H1 (cell line): ENCODE results near the gene OTUB1. TPM values are rescaled to one million over a fixed set of nuclear protein-coding genes. Genes with fewer than 3 reads are reported as not detected.

ENCODE experiments used
- CTCF ChIA-PET: fragments of 300-600 bp; sonication (Branson Sonifier 250); formaldehyde crosslinking; loops from one replicate; lab custom pipeline; 2021; ENCODE audit not compliant: partially characterized antibody; lab: Charles Lee
- POLR2A ChIA-PET: fragments of 300-600 bp; sonication (Branson Sonifier 250); formaldehyde crosslinking; loops from one replicate; lab custom pipeline; 2021; ENCODE audit warnings: inconsistent platforms; ENCODE audit not compliant: partially characterized antibody; lab: Charles Lee
- DNase-seq, 2 experiments: peaks; one replicate each; pipeline versions ENCODE4 v3.0.0 to v3.0.0-alpha.2; 2010 to 2022; ENCODE audit warnings: low spot score in 2 of 2, low read depth in 1 of 2, mixed read lengths in 1 of 2
- FAIRE-seq: peaks from 2 replicates; lab custom pipeline; 2011; peaks lifted over from hg19 to GRCh38; lab: Jason Lieb, UNC
- H2AFZ ChIP-seq: 2 replicates; pipeline ENCODE4 v1.8.1; 2012; ENCODE audit warnings: low read length, inconsistent platforms
- H2AK5ac ChIP-seq: 2 replicates; pipeline ENCODE4 v1.6.1; 2013; ENCODE audit warnings: low read depth, low read length
- H2BK120ac ChIP-seq: replicated peaks from 2 replicates; pipeline ENCODE3; 2013; ENCODE audit warnings: low read depth, low read length, inconsistent platforms
- H2BK12ac ChIP-seq: 2 replicates; pipeline ENCODE4 v1.6.1; 2013; ENCODE audit warnings: low read depth, low read length
- H2BK15ac ChIP-seq: 2 replicates; pipeline ENCODE4 v1.6.1; 2013; ENCODE audit warnings: low read length
- H2BK20ac ChIP-seq: 2 replicates; pipeline ENCODE4 v1.6.1; 2013; ENCODE audit warnings: low read length
- H2BK5ac ChIP-seq: 2 replicates; pipeline ENCODE4 v1.6.1; 2013; ENCODE audit warnings: low read depth, low read length
- H3K14ac ChIP-seq: 2 replicates; pipeline ENCODE4 v1.6.1; 2013; ENCODE audit warnings: inconsistent platforms; ENCODE audit not compliant: insufficient read length
- H3K18ac ChIP-seq: 2 replicates; pipeline ENCODE4 v1.6.1; 2013; ENCODE audit warnings: low read length; ENCODE audit errors: extremely low read depth
- H3K23ac ChIP-seq: 2 replicates; pipeline ENCODE4 v1.6.1; 2013; ENCODE audit warnings: inconsistent platforms; ENCODE audit not compliant: insufficient read length
- H3K23me2 ChIP-seq: 2 replicates; pipeline ENCODE4 v1.6.1; 2013; ENCODE audit warnings: low read depth, low read length
- H3K27ac ChIP-seq: 2 replicates; pipeline ENCODE4 v1.6.1; 2011; ENCODE audit warnings: low read depth, low read length, inconsistent platforms
- H3K27me3 ChIP-seq, 4 experiments: replicated peaks in 1 of 4; 1 replicate in 1 of 4; 2 replicates in 3 of 4; pipeline versions ENCODE4 v1.6.1 to v1.8.1; 2011 to 2013; ENCODE audit warnings: low read length in 3 of 4, mild to moderate bottlenecking in 3 of 4, inconsistent platforms in 2 of 4, mixed read lengths in 2 of 4, moderate library complexity in 1 of 4; ENCODE audit not compliant: control insufficient read depth in 3 of 4, insufficient read depth in 3 of 4; ENCODE audit errors: extremely low read depth in 1 of 4
- H3K36me3 ChIP-seq, 4 experiments: 2 replicates each; pipeline versions ENCODE4 v1.6.1 to v1.8.1; 2011 to 2013; ENCODE audit warnings: mild to moderate bottlenecking in 4 of 4, low read length in 3 of 4, moderate library complexity in 2 of 4, control low read depth in 1 of 4, inconsistent platforms in 1 of 4; ENCODE audit not compliant: insufficient read depth in 4 of 4, control insufficient read depth in 2 of 4
- H3K4ac ChIP-seq: replicated peaks from 2 replicates; pipeline ENCODE3; 2013; ENCODE audit warnings: low read length, low read depth, mixed read lengths, inconsistent platforms; ENCODE audit not compliant: insufficient read length
- H3K4me1 ChIP-seq, 4 experiments: replicated peaks in 1 of 4; 1 replicate in 1 of 4; 2 replicates in 3 of 4; pipeline versions ENCODE4 v1.6.1 to v1.8.1; 2011 to 2013; ENCODE audit warnings: low read length in 3 of 4, inconsistent platforms in 2 of 4, mixed read lengths in 1 of 4; ENCODE audit not compliant: insufficient read depth in 4 of 4, control insufficient read depth in 3 of 4
- H3K4me2 ChIP-seq, 2 experiments: 2 replicates each; pipeline versions ENCODE4 v1.6.1 to v1.8.1; 2011 to 2013; ENCODE audit warnings: low read depth in 2 of 2, low read length in 2 of 2, control low read depth in 1 of 2, inconsistent platforms in 1 of 2, mild to moderate bottlenecking in 1 of 2; ENCODE audit not compliant: insufficient read depth in 1 of 2
- H3K4me3 ChIP-seq, 4 experiments: fragments of 200-600, 300-600 bp in 1 of 4; sonication (generic), shearing (Covaris generic), sonication (Bioruptor Twin) in 1 of 4; 2 replicates each; pipeline versions ENCODE4 v1.5.1 to v1.8.1; 2011 to 2016; ENCODE audit warnings: low read length in 4 of 4, low read depth in 3 of 4, control low read depth in 2 of 4, inconsistent platforms in 2 of 4, mild to moderate bottlenecking in 2 of 4, mixed read lengths in 1 of 4, moderate library complexity in 1 of 4; ENCODE audit not compliant: insufficient read depth in 2 of 4; ENCODE audit errors: extremely low read depth in 1 of 4
- H3K56ac ChIP-seq: replicated peaks from 2 replicates; pipeline ENCODE3; 2013; ENCODE audit warnings: low read depth, mild to moderate bottlenecking, mixed read lengths, low read length, inconsistent platforms; ENCODE audit not compliant: insufficient read length
- H3K79me1 ChIP-seq: 2 replicates; pipeline ENCODE4 v1.6.1; 2013; ENCODE audit warnings: low read depth, low read length, control low read depth
- H3K79me2 ChIP-seq, 2 experiments: 2 replicates each; pipeline versions ENCODE4 v1.6.1 to v1.8.1; 2012 to 2013; ENCODE audit warnings: low read length in 2 of 2, mild to moderate bottlenecking in 2 of 2, inconsistent platforms in 1 of 2; ENCODE audit not compliant: insufficient read depth in 2 of 2, control insufficient read depth in 1 of 2
- H3K9ac ChIP-seq, 4 experiments: replicated peaks in 1 of 4; 1 replicate in 1 of 4; 2 replicates in 3 of 4; pipeline versions ENCODE4 v1.6.1 to v1.8.1; 2011 to 2013; ENCODE audit warnings: low read depth in 3 of 4, low read length in 3 of 4, control low read depth in 2 of 4, mild to moderate bottlenecking in 2 of 4, moderate library complexity in 2 of 4, inconsistent platforms in 1 of 4; ENCODE audit errors: extremely low read depth in 1 of 4
- H3K9me3 ChIP-seq, 2 experiments: 2 replicates each; pipeline versions ENCODE4 v1.6.1 to v1.8.1; 2012 to 2013; ENCODE audit warnings: mild to moderate bottlenecking in 2 of 2, moderate library complexity in 2 of 2, control low read depth in 1 of 2, inconsistent platforms in 1 of 2, low read depth in 1 of 2, low read length in 1 of 2, mixed read lengths in 1 of 2; ENCODE audit not compliant: insufficient read depth in 2 of 2
- H4K20me1 ChIP-seq, 2 experiments: replicated peaks in 1 of 2; 2 replicates each; pipeline versions ENCODE3 to v1.8.1; 2011 to 2013; ENCODE audit warnings: inconsistent platforms in 2 of 2, low read length in 2 of 2, mild to moderate bottlenecking in 1 of 2; ENCODE audit not compliant: insufficient read depth in 2 of 2, control insufficient read depth in 1 of 2
- H4K5ac ChIP-seq: 2 replicates; pipeline ENCODE4 v1.6.1; 2013; ENCODE audit warnings: low read length, low read depth, mixed read lengths, inconsistent platforms; ENCODE audit not compliant: insufficient read length
- H4K8ac ChIP-seq: 2 replicates; pipeline ENCODE4 v1.8.0; 2013; ENCODE audit warnings: mild to moderate bottlenecking, moderate library complexity, low read length, inconsistent platforms; ENCODE audit not compliant: insufficient read depth; ENCODE audit errors: extremely low read depth
- H4K91ac ChIP-seq: replicated peaks from 2 replicates; pipeline ENCODE3; 2013; ENCODE audit warnings: low read length, mixed read lengths, inconsistent platforms; ENCODE audit not compliant: insufficient read length
- HDAC2 ChIP-seq, 2 experiments: fragments of 300-600 bp in 1 of 2; sonication (generic) in 1 of 2; IDR thresholded peaks; 2 replicates each; pipeline ENCODE4 v1.6.1; 2011 to 2012; ENCODE audit warnings: low read depth in 2 of 2, low read length in 2 of 2, mild to moderate bottlenecking in 2 of 2, moderate library complexity in 2 of 2, borderline replicate concordance in 1 of 2, inconsistent platforms in 1 of 2
- KDM1A ChIP-seq: fragments of 200-600, 300-600 bp; sonication (generic); IDR thresholded peaks from 2 replicates; pipeline ENCODE4 v1.7.1; 2016; ENCODE audit warnings: mild to moderate bottlenecking, low read length, borderline replicate concordance
- NRF1 ChIP-seq: IDR thresholded peaks from 2 replicates; pipeline ENCODE4 v1.6.1; 2011; ENCODE audit warnings: mild to moderate bottlenecking, low read depth, low read length, improper control_type of control experiment
- RFX5 ChIP-seq: IDR thresholded peaks from 2 replicates; pipeline ENCODE4 v1.6.1; 2011; ENCODE audit warnings: low read depth, low read length, improper control_type of control experiment, borderline replicate concordance
- WGBS, 2 experiments: shearing (Covaris generic) in 1 of 2; methylation state at CpG; one replicate each; pipeline versions ENCODE4 v1.1.6 to v1.1.7; 2013 to 2015; ENCODE audit warnings: low lambda C conversion rate in 2 of 2, mixed read lengths in 2 of 2, inconsistent platforms in 1 of 2, low coverage in 1 of 2, missing lambda C conversion rate in 1 of 2; ENCODE audit not compliant: insufficient replicate concordance in 2 of 2, insufficient coverage in 1 of 2, insufficient read length in 1 of 2; ENCODE audit errors: extremely low coverage in 1 of 2, missing lambda C conversion rate in 1 of 2; 5-methylcytosine and 5-hydroxymethylcytosine counted together
- polyA plus RNA-seq, 7 experiments: library from polyadenylated mRNA; depleted of rRNA in 3 of 7; stranded (reverse) in 5 of 7; unstranded in 2 of 7; fragments of >200 nt in 5 of 7; fragments of 200-250 nt in 2 of 7; gene quantifications; 1 replicate in 5 of 7; 2 replicates in 1 of 7; 4 replicates in 1 of 7; pipeline versions ENCODE4 v1.2.1 to v1.2.3, GENCODE V29; 2011 to 2013; ENCODE audit warnings: missing spikeins in 2 of 7, mixed read lengths in 2 of 7
- total RNA-seq: library from RNA; stranded (reverse); fragmentation: NEBNext Ultra II Directional; extraction: Animal tissue kit (Norgen Biotek cat#: 25700); gene quantifications from 2 replicates; pipeline ENCODE4 v1.2.1, GENCODE V29; 2021

Gene OTUB1
- total and polyA plus RNA-seq, 2 of the 8 experiments (the other 6 are each of a cell fraction or from before 2014, with no cell fraction given) = 110 to 274 TPM

GRCh38 chr11:64004590-64004984 is 18.3 kb downstream of the OTUB1 start:
- H3K79me1 ChIP-seq = no peaks in the 10 kb centered on the region
- no peak overlapping the region; the same call in 1 of the 2 replicates for H4K8ac ChIP-seq
- H4K20me1 ChIP-seq = peaks cover 2 to 7% of the 10 kb centered on the region in 2 experiments
- WGBS, 2 experiments = 68% methylated on average over 4 of the region's 4 CpGs; no CpG with 5 or more reads in 1 of the 2 experiments
- H2BK20ac ChIP-seq = no peak overlapping the region
- H3K23me2 ChIP-seq = peaks cover 18% of the 10 kb centered on the region; the same call in 1 of the 2 replicates
- no peak overlapping the region for H3K9ac ChIP-seq
- H3K9me3 ChIP-seq = no peaks in the 10 kb centered on the region
- FAIRE-seq (no peak), DNase-seq (no peak)
- no peak overlapping the region for H3K56ac ChIP-seq
- no peak overlapping the region for H3K14ac ChIP-seq
- H3K4me3 ChIP-seq = no peak overlapping the region
- no peak overlapping the region for H4K91ac ChIP-seq
- peaks cover 0 to 20% (median 12%) of the 10 kb centered on the region in 4 experiments; a peak in 5 of 7 replicates for H3K4me1 ChIP-seq
- H3K79me2 ChIP-seq = no peaks in the 10 kb centered on the region
- no peak overlapping the region for H3K23ac ChIP-seq
- H3K4me2 ChIP-seq = no peak overlapping the region
- no peak overlapping the region for H2BK120ac ChIP-seq
- no peaks in the 10 kb centered on the region for H3K36me3 ChIP-seq
- ChIA-PET CTCF (interaction anchor here (0.7 to 6.3 kb wide), 4 partner anchors 12 to 1447 kb away, joined by 3 to 43 read pairs (median 4); no protein-coding TSS in a partner anchor), POLR2A (interaction anchor here (1.1 kb wide), 1 partner anchor 30 kb away, joined by 3 read pairs; the partner anchor contains the start of gene COX8A)
- no peak overlapping the region for H2BK12ac ChIP-seq
- H2BK15ac ChIP-seq = no peak overlapping the region
- no peak overlapping the region for H2AFZ ChIP-seq
- no peak overlapping the region for H2BK5ac ChIP-seq
- H3K4ac ChIP-seq = no peak overlapping the region
- H3K27ac ChIP-seq = no peak overlapping the region
- H4K5ac ChIP-seq = no peak overlapping the region
- H3K27me3 ChIP-seq = peaks cover 33 to 80% (median 66%) of the 10 kb centered on the region in 4 experiments
- no peak overlapping the region for H2AK5ac ChIP-seq
- TF ChIP-seq RFX5 (no peak), KDM1A (peak; percentile 80; the same call in 1 of the 2 replicates), HDAC2 (IDR thresholded peaks at IDR 0.05; ENCODE audit: borderline replicate concordance in 1 of 2, low read depth in 2 of 2, low read length in 2 of 2) (0 out of 4 replicates have a peak, but pooled peaks of 1 of the 2 experiments have one; percentile 41), NRF1 (no peak)
- no peak overlapping the region for H3K18ac ChIP-seq
